Stimulated activated CD4-positive, alpha-beta T cell treated with anti-CD3 and anti-CD28 coated beads, Interleukin-4, amount 100 ng/mL, for 48 hours (primary cell): Measurements from ENCODE around the gene ZNF428.
"Not testable (repeated sequence)": the region's sequence is repeated elsewhere in the genome, so short reads cannot be mapped to it uniquely, and the experiment has no call there.

Experiments
- DNase-seq, 2 donors: peaks; one replicate each; pipeline ENCODE4 v3.0.0-alpha.2; 2020; ENCODE audit warnings: low read depth in 2 of 2

ZNF428 gene

GRCh38 chr19:43592800-43593350, 26.6 kb downstream of the ZNF428 start:
- no peak for DNase-seq

GRCh38 chr19:43591904-43592772, 27.3 kb downstream of the ZNF428 start:
- DNase-seq, result no peak

- DNase-seq, result no peak
Measured at GRCh38 chr19:43589678-43590077, 29.8 kb downstream of the ZNF428 start.

GRCh38 chr19:43589277-43589676, 30.2 kb downstream of the ZNF428 start:
- DNase-seq, result no peak

GRCh38 chr19:43587029-43587428, 32.4 kb downstream of the ZNF428 start:
- not testable (repeated sequence) for DNase-seq

- no peak for DNase-seq
Measured at GRCh38 chr19:43586346-43586745, 33.1 kb downstream of the ZNF428 start.

GRCh38 chr19:43584484-43584883, 34.9 kb downstream of the ZNF428 start:
- no peak for DNase-seq

- DNase-seq, result no peak
Measured at GRCh38 chr19:43582495-43582894, 36.9 kb downstream of the ZNF428 start.

- no peak for DNase-seq
Measured at GRCh38 chr19:43581467-43581866, 38.0 kb downstream of the ZNF428 start.

- no peak for DNase-seq
Measured at GRCh38 chr19:43578787-43579186, 40.6 kb downstream of the ZNF428 start.

GRCh38 chr19:43575955-43576878, 43.2 kb downstream of the ZNF428 start:
- no peak for DNase-seq

- peak; percentile 92 to 96 for DNase-seq
Measured at GRCh38 chr19:43575156-43575950, 44.1 kb downstream of the ZNF428 start, which contains the start of the genes PINLYP and XRCC1. TSS of gene PINLYP (plus strand) at chr19:43575801. CDS start at chr19:43577192, 1,391 bp downstream. TSS of gene XRCC1 (minus strand) at chr19:43575527. CDS start at chr19:43575458, 69 bp downstream.

GRCh38 chr19:43574424-43575155, 44.8 kb downstream of the ZNF428 start:
- no peak for DNase-seq

GRCh38 chr19:43572171-43572588, 47.2 kb downstream of the ZNF428 start:
- no peak for DNase-seq

- DNase-seq, result no peak
Measured at GRCh38 chr19:43570174-43570791, 49.1 kb downstream of the ZNF428 start.

GRCh38 chr19:43569657-43570056, 49.8 kb downstream of the ZNF428 start:
- no peak for DNase-seq

- DNase-seq, result no peak
Measured at GRCh38 chr19:43564800-43565199, 54.6 kb downstream of the ZNF428 start.

- no peak for DNase-seq
Measured at GRCh38 chr19:43563816-43564457, 55.5 kb downstream of the ZNF428 start.

- peak; percentile 34 to 53 for DNase-seq
Measured at GRCh38 chr19:43562698-43563241, 56.7 kb downstream of the ZNF428 start.
